Esophagus squamous epithelium (tissue), 5 donors: ENCODE results near the gene SBSN. TPM values are rescaled to one million over a fixed set of nuclear protein-coding genes. Genes with fewer than 3 reads are reported as not detected.

ENCODE experiments used
- DNase-seq: peaks from one replicate; lab custom pipeline; 2025; lab: John Stamatoyannopoulos, UW
- H3K27ac ChIP-seq, 4 donors: fragments of 200-600 bp; sonication (generic); one replicate each; pipeline ENCODE4 v1.5.1; 2016 to 2019; ENCODE audit warnings: mild to moderate bottlenecking in 1 of 4
- H3K27me3 ChIP-seq, 4 donors: fragments of 200-600 bp; sonication (generic); 1 replicate in 3 of 4; 2 replicates in 1 of 4; pipeline versions ENCODE4 v1.5.1 to v1.6.0; 2017 to 2021; ENCODE audit warnings: antibody characterized with exemption in 1 of 4
- H3K36me3 ChIP-seq, 3 donors: fragments of 200-600 bp; sonication (generic); one replicate each; pipeline ENCODE4 v1.5.1; 2016 to 2019
- H3K4me1 ChIP-seq, 3 donors: fragments of 200-600 bp; sonication (generic); one replicate each; pipeline ENCODE4 v1.5.1; 2017 to 2019
- H3K4me3 ChIP-seq, 4 donors: fragments of 200-600 bp; sonication (generic); 1 replicate in 3 of 4; 2 replicates in 1 of 4; pipeline ENCODE4 v1.5.1; 2016 to 2019; ENCODE audit warnings: mild to moderate bottlenecking in 2 of 4, moderate library complexity in 1 of 4
- H3K9me3 ChIP-seq, 3 donors: fragments of 200-600 bp; sonication (generic); one replicate each; pipeline ENCODE4 v1.5.1; 2016 to 2019
- CTCF ChIP-seq, 6 experiments: fragments of 450-650 bp in 4 of 6; fragments of 200-600 bp in 2 of 6; sonication (generic) in 2 of 6; IDR thresholded peaks; one replicate each; pipeline ENCODE4 v1.5.1; 2016 to 2019; ENCODE audit warnings: antibody characterized with exemption in 6 of 6, mild to moderate bottlenecking in 4 of 6, moderate library complexity in 4 of 6
- POLR2A ChIP-seq, 4 donors: fragments of 450-650 bp; IDR thresholded peaks; one replicate each; pipeline ENCODE4 v1.6.1; 2017; ENCODE audit warnings: antibody characterized with exemption in 4 of 4, mild to moderate bottlenecking in 4 of 4, moderate library complexity in 3 of 4
- WGBS, 2 donors: methylation state at CpG; one replicate each; pipeline ENCODE4 v1.1.5; 2018; 5-methylcytosine and 5-hydroxymethylcytosine counted together
- intact Hi-C: fragments of 100-400 bp; cut with DNase I; formaldehyde crosslinking; loops from one replicate; pipeline ENCODE4 v1.15.0; 2022
- total RNA-seq, 4 donors: library from RNA; depleted of rRNA; stranded (reverse); fragments of >200 nt; gene quantifications; one replicate each; pipeline ENCODE4 v1.1.0, GENCODE V29; 2016
- donor health status: DM: yes; HTN: yes; CAD: no.

Gene SBSN
- total RNA-seq, 4 donors from 2014 or later = 58.2 to 1,096 (median 541) TPM

- H3K4me3 ChIP-seq = no peak overlapping the region
- H3K27me3 ChIP-seq = peaks cover 0 to 31% (median 0%) of the 10 kb centered on the region in 4 donors
- TF ChIP-seq CTCF (IDR thresholded peaks at IDR 0.05) = no peak
- no peak for TF ChIP-seq POLR2A (IDR thresholded peaks at IDR 0.05)
- H3K9me3 ChIP-seq = no peaks in the 10 kb centered on the region
- H3K27ac ChIP-seq = peak overlapping the region in 1 of 4 donors; percentile 17
- H3K4me1 ChIP-seq = peaks cover 0 to 24% (median 0%) of the 10 kb centered on the region in 3 donors
- no peaks in the 10 kb centered on the region for H3K36me3 ChIP-seq
- intact Hi-C loops = no loop called here
- DNase-seq = no peak
- 70 to 77% methylated on average over 2 of the region's 2 CpGs for WGBS, 2 donors
Observed at GRCh38 chr19:35517342-35517741, 10.8 kb downstream of the SBSN start.

GRCh38 chr19:35516310-35516709 is 11.8 kb downstream of the SBSN start:
- Histone ChIP-seq H3K4me3 (no peak overlapping the region), H3K4me1 (peaks cover 0 to 24% (median 0%) of the 10 kb centered on the region in 3 donors), H3K36me3 (no peaks in the 10 kb centered on the region), H3K27ac (peak overlapping the region in 2 of 4 donors; percentile 4 to 35), H3K27me3 (peaks cover 0 to 34% (median 0%) of the 10 kb centered on the region in 4 donors), H3K9me3 (no peaks in the 10 kb centered on the region)
- no peak for DNase-seq
- intact Hi-C loops = no loop called here
- TF ChIP-seq POLR2A (IDR thresholded peaks at IDR 0.05) (no peak), CTCF (IDR thresholded peaks at IDR 0.05) (no peak)
- WGBS, 2 donors = 63 to 78% methylated on average over 3 of the region's 3 CpGs

- no peak overlapping the region for H3K4me3 ChIP-seq
- peaks cover 5 to 39% (median 10%) of the 10 kb centered on the region in 3 donors for H3K4me1 ChIP-seq
- no peak for DNase-seq
- TF ChIP-seq CTCF (IDR thresholded peaks at IDR 0.05) = no peak
- TF ChIP-seq POLR2A (IDR thresholded peaks at IDR 0.05) = no peak
- 29% methylated on average over 6 to 8 of the region's 20 CpGs for WGBS, 2 donors
- intact Hi-C loops = no loop called here
- peaks cover 0 to 53% (median 0%) of the 10 kb centered on the region in 4 donors for H3K27me3 ChIP-seq
- no peaks in the 10 kb centered on the region for H3K36me3 ChIP-seq
- H3K27ac ChIP-seq = peak overlapping the region; percentile 59 to 76 (median 70)
- no peaks in the 10 kb centered on the region for H3K9me3 ChIP-seq
Observed at GRCh38 chr19:35514282-35514809, 13.8 kb downstream of the SBSN start.

GRCh38 chr19:35513628-35514281 is 14.4 kb downstream of the SBSN start, which contains the start of gene DMKN:
Gene DMKN, minus strand, starts transcription at chr19:35513649. Its CDS starts 174 bp downstream, at chr19:35513475.
- Histone ChIP-seq H3K36me3 (no peaks in the 10 kb centered on the region), H3K4me3 (peak within 1 kb of the TSS in 1 of 4 donors; percentile 19), H3K27me3 (peaks cover 0 to 56% (median 0%) of the 10 kb centered on the region in 4 donors), H3K27ac (peak within 1 kb of the TSS; percentile 59 to 76 (median 70)), H3K9me3 (no peaks in the 10 kb centered on the region), H3K4me1 (peaks cover 5 to 39% (median 13%) of the 10 kb centered on the region in 3 donors)
- DNase-seq = no peak
- peak in 2 of 4 donors; percentile 12 to 37 for TF ChIP-seq POLR2A (IDR thresholded peaks at IDR 0.05)
- TF ChIP-seq CTCF (IDR thresholded peaks at IDR 0.05) = peak in 2 of 6 experiments; percentile 4 to 14
- intact Hi-C loops = no loop called here
- 0% methylated on average over 5 of the region's 15 CpGs; no CpG with 5 or more reads in 1 of the 2 donors for WGBS, 2 donors
